GM23338 (cell line): Measurements from ENCODE around the gene PCBP3. TPM values are rescaled to one million over a fixed set of nuclear protein-coding genes. Genes with fewer than 3 reads are reported as not detected.
"Not testable (repeated sequence)": the region's sequence is repeated elsewhere in the genome, so short reads cannot be mapped to it uniquely, and the experiment has no call there.

Experiments
- ATAC-seq: fragments of 200-7000 bp; cut with Tn5 transposase; 3 replicates; pipeline ENCODE4 v1.9.1; 2020
- DNase-seq: peaks from one replicate; pipeline ENCODE4 v3.0.0-alpha.2; 2015; ENCODE audit warnings: low spot score
- H2AFZ ChIP-seq: fragments of 200-600 bp; sonication (generic); 2 replicates; pipeline ENCODE4 v1.8.0; 2016; ENCODE audit warnings: antibody characterized with exemption, mild to moderate bottlenecking, moderate library complexity
- H3F3A ChIP-seq: fragments of 200-600 bp; sonication (generic); replicated peaks from 2 replicates; pipeline ENCODE4 v1.8.0; 2017; ENCODE audit warnings: antibody characterized with exemption, mixed run types, low read depth
- H3K27ac ChIP-seq: fragments of 200-600 bp; sonication (generic); 2 replicates; pipeline ENCODE4 v1.6.1; 2016; ENCODE audit warnings: low read depth
- H3K27me3 ChIP-seq: fragments of 200-600 bp; sonication (generic); 2 replicates; pipeline ENCODE4 v1.8.0; 2016; ENCODE audit warnings: mild to moderate bottlenecking, mixed run types, moderate library complexity; ENCODE audit not compliant: insufficient read depth
- H3K36me3 ChIP-seq: fragments of 200-600 bp; sonication (generic); 2 replicates; pipeline ENCODE4 v1.8.0; 2016; ENCODE audit warnings: mild to moderate bottlenecking; ENCODE audit not compliant: insufficient read depth
- H3K4me1 ChIP-seq: fragments of 200-600 bp; sonication (generic); 2 replicates; pipeline ENCODE4 v1.8.0; 2016; ENCODE audit warnings: mild to moderate bottlenecking, moderate library complexity; ENCODE audit not compliant: insufficient read depth
- H3K4me2 ChIP-seq: fragments of 200-600 bp; sonication (generic); 2 replicates; pipeline ENCODE4 v1.7.1; 2017; ENCODE audit warnings: mixed run types
- H3K4me3 ChIP-seq: fragments of 200-600 bp; sonication (generic); 2 replicates; pipeline ENCODE4 v1.6.1; 2016; ENCODE audit warnings: mixed run types
- H3K79me2 ChIP-seq: fragments of 200-600 bp; sonication (generic); replicated peaks from 2 replicates; pipeline ENCODE4 v1.8.0; 2017; ENCODE audit warnings: mild to moderate bottlenecking; ENCODE audit not compliant: insufficient read depth
- H3K9me2 ChIP-seq: fragments of 200-600 bp; sonication (generic); 2 replicates; pipeline ENCODE4 v1.8.0; 2017; ENCODE audit not compliant: insufficient read depth
- H4K20me1 ChIP-seq: fragments of 200-600 bp; sonication (generic); replicated peaks from 2 replicates; pipeline ENCODE4 v1.8.0; 2017; ENCODE audit warnings: mild to moderate bottlenecking; ENCODE audit not compliant: insufficient read depth
- H3K27ac Mint-ChIP-seq: 2 replicates; pipeline ENCODE4 v1.8.0; 2020; ENCODE audit warnings: inconsistent platforms, mild to moderate bottlenecking, moderate library complexity, mixed read lengths
- H3K27me3 Mint-ChIP-seq: 3 replicates; pipeline ENCODE4 v1.8.0; 2022; ENCODE audit warnings: low read depth, mild to moderate bottlenecking, moderate library complexity, mixed read lengths, inconsistent platforms; ENCODE audit not compliant: insufficient read depth, poor library complexity
- H3K36me3 Mint-ChIP-seq: 3 replicates; pipeline ENCODE4 v1.8.0; 2021; ENCODE audit warnings: low read depth, mild to moderate bottlenecking, inconsistent platforms, moderate library complexity, mixed read lengths
- H3K4me1 Mint-ChIP-seq: 3 replicates; pipeline ENCODE4 v1.8.0; 2020; ENCODE audit warnings: mild to moderate bottlenecking, inconsistent platforms, mixed read lengths
- H3K4me3 Mint-ChIP-seq: 3 replicates; pipeline ENCODE4 v1.8.0; 2021; ENCODE audit warnings: moderate library complexity, mild to moderate bottlenecking, inconsistent platforms, mixed read lengths
- H3K9me3 Mint-ChIP-seq: 3 replicates; pipeline ENCODE4 v1.8.0; 2020; ENCODE audit warnings: moderate library complexity, mild to moderate bottlenecking, inconsistent platforms, mixed read lengths
- CTCF ChIP-seq, 2 experiments: fragments of 200-600 bp in 1 of 2; sonication (generic) in 1 of 2; conservative IDR thresholded peaks; 2 replicates each; pipeline versions ENCODE4 v1.5.1 to v1.6.1; 2016 to 2017; ENCODE audit warnings: antibody characterized with exemption in 2 of 2, low read depth in 2 of 2, mild to moderate bottlenecking in 2 of 2, moderate library complexity in 1 of 2
- ETS1 ChIP-seq: IDR thresholded peaks from 2 replicates; pipeline ENCODE4 v1.6.1; 2016; ENCODE audit warnings: antibody characterized with exemption
- EZH2 ChIP-seq: fragments of 200-600 bp; sonication (generic); IDR thresholded peaks from one replicate; pipeline ENCODE4 v1.8.0; 2017; ENCODE audit warnings: antibody characterized with exemption, mild to moderate bottlenecking, low read depth; ENCODE audit not compliant: unreplicated experiment
- EZH2phosphoT487 ChIP-seq: fragments of 200-600 bp; sonication (generic); IDR thresholded peaks from one replicate; pipeline ENCODE4 v1.8.1; 2018; ENCODE audit warnings: antibody characterized with exemption; ENCODE audit not compliant: unreplicated experiment
- JUNB ChIP-seq: IDR thresholded peaks from one replicate; pipeline ENCODE4 v1.6.1; 2016; ENCODE audit warnings: antibody characterized with exemption; ENCODE audit not compliant: unreplicated experiment
- NANOG ChIP-seq: IDR thresholded peaks from 2 replicates; pipeline ENCODE4 v1.6.1; 2016; ENCODE audit warnings: antibody characterized with exemption, borderline replicate concordance
- POLR2AphosphoS5 ChIP-seq: IDR thresholded peaks from 2 replicates; pipeline ENCODE4 v1.6.1; 2016; ENCODE audit warnings: antibody characterized with exemption, low read depth
- REST ChIP-seq: IDR thresholded peaks from one replicate; pipeline ENCODE4 v1.6.1; 2018; ENCODE audit warnings: antibody characterized with exemption; ENCODE audit not compliant: unreplicated experiment
- STAT1 ChIP-seq: IDR thresholded peaks from one replicate; pipeline ENCODE4 v1.6.1; 2016; ENCODE audit warnings: antibody characterized with exemption; ENCODE audit not compliant: unreplicated experiment
- ZNF462 ChIP-seq: fragments of 250-450 bp; sonication (Bioruptor Pico); IDR thresholded peaks from 2 replicates; pipeline ENCODE4 v1.5.0; 2020; ENCODE audit warnings: mild to moderate bottlenecking, moderate library complexity
- polyA plus RNA-seq: library from polyadenylated mRNA; unstranded; fragments of >200 nt; fragmentation: Nextera tagmentation; extraction: Ambion mirVana; gene quantifications from 2 replicates; pipeline ENCODE4 v1.2.1, GENCODE V29; 2016
- total RNA-seq: library from RNA; depleted of rRNA; stranded (reverse); fragments of >200 nt; shearing (Covaris generic); gene quantifications from 2 replicates; pipeline ENCODE4 v1.2.3, GENCODE V29; 2014

PCBP3 gene
- total and polyA plus RNA-seq, 2 experiments from 2014 or later, result 7.1 to 9.1 TPM

- H3K36me3 ChIP-seq, H3K9me2 ChIP-seq, H2AFZ ChIP-seq, H3F3A ChIP-seq, H3K36me3 Mint-ChIP-seq, ATAC-seq, H3K27me3 ChIP-seq, H3K79me2 ChIP-seq, H3K4me3 ChIP-seq, H3K4me1 ChIP-seq, H3K27ac ChIP-seq, H3K4me3 Mint-ChIP-seq, DNase-seq, H3K27ac Mint-ChIP-seq, H4K20me1 ChIP-seq, H3K4me2 ChIP-seq: not testable (repeated sequence)
- H3K27me3 Mint-ChIP-seq, result peaks cover 10% of the 10 kb centered on the region
- H3K4me1 Mint-ChIP-seq, result peaks cover 10% of the 10 kb centered on the region
- H3K9me3 Mint-ChIP-seq, result peaks cover 10% of the 10 kb centered on the region
These were observed 309.0 kb downstream of the PCBP3 start for GRCh38 chr21:45952527-45952926.

- Histone ChIP-seq H3K4me2 (no peak overlapping the region), H3K27ac (no peak overlapping the region)
- H3K4me1 Mint-ChIP-seq, result peaks cover 10% of the 10 kb centered on the region
- TF ChIP-seq EZH2phosphoT487, result no peak
- no peak for TF ChIP-seq CTCF (conservative IDR thresholded peaks at IDR 0.05; ENCODE audit: low read depth in 2 of 2)
- no peak for TF ChIP-seq EZH2
- no peak for TF ChIP-seq STAT1
- no peak for TF ChIP-seq REST
- TF ChIP-seq ETS1, result no peak
- TF ChIP-seq POLR2AphosphoS5, result no peak
- TF ChIP-seq NANOG, result no peak
- no peak for TF ChIP-seq ZNF462
- TF ChIP-seq JUNB, result no peak
These were observed 309.4 kb downstream of the PCBP3 start for GRCh38 chr21:45952974-45953373.

More at GRCh38 chr21:45952974-45953373, 309.4 kb downstream of the PCBP3 start:
- Histone ChIP-seq H3K36me3 (no peaks in the 10 kb centered on the region; the same call in 1 of the 2 replicates), H4K20me1 (no peaks in the 10 kb centered on the region), H3K79me2 (no peaks in the 10 kb centered on the region), H3K4me3 (no peak overlapping the region), H2AFZ (no peak overlapping the region), H3F3A (no peaks in the 10 kb centered on the region), H3K9me2 (no peaks in the 10 kb centered on the region), H3K4me1 (no peaks in the 10 kb centered on the region), H3K27me3 (no peaks in the 10 kb centered on the region)
- ATAC-seq, result no peak
- Mint-ChIP-seq H3K4me3 (no peak overlapping the region), H3K27me3 (peaks cover 10% of the 10 kb centered on the region), H3K27ac (no peak overlapping the region), H3K36me3 (no peaks in the 10 kb centered on the region; the same call in 2 of the 3 replicates), H3K9me3 (peaks cover 13% of the 10 kb centered on the region)
- DNase-seq, result no peak
